ENCODE data around the gene JTB.

JTB gene

GRCh38 chr1:153963030-153963849 is 14.2 kb downstream of the JTB start, which contains the start of gene SLC39A1:
SLC39A1 (minus strand) TSS chr1:153963537; CDS start chr1:153962715, 822 bp downstream.
- TF ChIP-seq CTCF (conservative IDR thresholded peaks at IDR 0.05): no peak
- peak within 1 kb of the TSS; percentile 99 for H3K27ac ChIP-seq

GRCh38 chr1:153962088-153963029 is 15.1 kb downstream of the JTB start:
- H3K27ac ChIP-seq: peak overlapping the region; percentile 99
- no peak for TF ChIP-seq CTCF (conservative IDR thresholded peaks at IDR 0.05)

DNA sequence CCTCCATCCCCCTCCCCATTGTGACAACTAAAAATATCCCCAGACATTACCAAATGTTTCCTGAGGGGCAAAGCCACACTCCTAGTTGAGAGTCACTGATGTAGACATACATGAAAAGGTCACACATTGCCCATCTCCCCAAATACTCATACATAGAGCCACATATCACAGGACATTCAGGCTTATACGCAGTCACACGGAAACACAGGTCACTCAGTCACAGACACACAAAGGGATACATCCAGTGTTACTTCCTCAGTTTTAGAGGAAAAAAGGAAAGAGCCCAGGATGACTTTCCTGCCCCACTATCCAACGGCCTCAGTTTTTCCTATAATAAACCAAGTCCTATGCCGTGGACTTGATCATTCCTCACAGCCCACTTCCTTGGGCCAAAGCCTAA is 16.1 kb downstream of the JTB start:
- peak overlapping the region; percentile 99; the same call in 1 of the 2 replicates for H3K27ac ChIP-seq
- no peak for TF ChIP-seq CTCF (conservative IDR thresholded peaks at IDR 0.05)

GRCh38 chr1:153960206-153960605 is 17.3 kb downstream of the JTB start:
- TF ChIP-seq CTCF (conservative IDR thresholded peaks at IDR 0.05): no peak

GRCh38 chr1:153959454-153959853 is 18.0 kb downstream of the JTB start:
- H3K27ac ChIP-seq: peak overlapping the region; percentile 95; the same call in 1 of the 2 replicates
- TF ChIP-seq CTCF (conservative IDR thresholded peaks at IDR 0.05): no peak

More at GRCh38 chr1:153960206-153960605, 17.3 kb downstream of the JTB start:
- H3K27ac ChIP-seq: no peak overlapping the region

GRCh38 chr1:153958961-153959260 is 18.6 kb downstream of the JTB start:
- no peak for TF ChIP-seq CTCF (conservative IDR thresholded peaks at IDR 0.05)
- H3K27ac ChIP-seq: peak overlapping the region; percentile 95
